Activated naive CD4-positive, alpha-beta T cell treated with anti-CD3 and anti-CD28 coated beads, Interleukin-2, amount 50 U/mL, for 24 hours (primary cell): ENCODE results near the gene SEC62.
A peak's percentile ranks its signal among the peaks of the same experiment; 100 is the strongest.

Experiments
- H3K27ac Mint-ChIP-seq: one replicate; pipeline ENCODE4 v1.8.0; 2021; ENCODE audit warnings: mild to moderate bottlenecking, mixed read lengths
- H3K27me3 Mint-ChIP-seq: one replicate; pipeline ENCODE4 v1.8.0; 2021; ENCODE audit warnings: mixed read lengths
- H3K36me3 Mint-ChIP-seq: one replicate; pipeline ENCODE4 v1.8.0; 2021; ENCODE audit warnings: mixed read lengths
- H3K4me1 Mint-ChIP-seq: one replicate; pipeline ENCODE4 v1.8.0; 2021; ENCODE audit warnings: mixed read lengths
- H3K4me3 Mint-ChIP-seq: one replicate; pipeline ENCODE4 v1.8.0; 2021; ENCODE audit warnings: mild to moderate bottlenecking, mixed read lengths
- H3K9me3 Mint-ChIP-seq: one replicate; pipeline ENCODE4 v1.8.0; 2021; ENCODE audit warnings: mixed read lengths

Gene SEC62

DNA sequence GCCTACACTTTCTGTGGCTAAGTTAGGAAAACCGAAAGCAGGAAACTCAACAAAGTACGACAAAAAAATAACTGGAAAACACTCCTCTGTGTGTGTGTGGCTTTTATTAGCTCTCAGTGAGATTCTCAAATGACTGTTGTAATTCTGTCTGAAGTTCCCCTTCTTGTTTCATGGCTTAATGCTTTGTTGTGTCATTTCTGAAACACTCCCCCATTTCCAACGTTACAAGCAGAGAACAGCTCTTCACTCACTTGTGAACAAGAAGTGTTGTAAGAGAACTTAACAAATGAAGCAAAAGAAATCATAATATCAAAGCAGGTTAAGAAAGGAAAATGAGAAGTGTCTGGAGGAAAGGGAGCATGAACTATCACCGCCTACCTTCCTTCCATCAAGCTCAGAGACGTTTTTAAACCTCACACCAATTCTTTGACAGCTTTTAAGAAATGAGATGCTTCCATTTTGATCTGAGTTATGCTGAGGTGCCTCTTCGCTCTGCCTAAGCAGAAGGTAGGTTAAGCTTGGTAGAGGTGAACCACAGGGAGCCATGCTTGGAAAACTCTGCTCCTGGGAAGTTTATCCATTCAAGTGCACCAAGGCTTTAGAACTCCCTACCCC is 12.4 kb upstream of the SEC62 start:
- Mint-ChIP-seq H3K9me3 (no peaks in the 10 kb centered on the region), H3K4me1 (no peaks in the 10 kb centered on the region), H3K27me3 (peaks cover under 1% of the 10 kb centered on the region), H3K4me3 (no peak overlapping the region), H3K27ac (no peak overlapping the region), H3K36me3 (no peaks in the 10 kb centered on the region)

GRCh38 chr3:169955406-169955805 is 11.2 kb upstream of the SEC62 start:
- Mint-ChIP-seq H3K4me3 (no peak overlapping the region), H3K9me3 (no peaks in the 10 kb centered on the region), H3K27ac (no peak overlapping the region), H3K36me3 (no peaks in the 10 kb centered on the region), H3K4me1 (no peaks in the 10 kb centered on the region), H3K27me3 (peaks cover 2% of the 10 kb centered on the region)

DNA sequence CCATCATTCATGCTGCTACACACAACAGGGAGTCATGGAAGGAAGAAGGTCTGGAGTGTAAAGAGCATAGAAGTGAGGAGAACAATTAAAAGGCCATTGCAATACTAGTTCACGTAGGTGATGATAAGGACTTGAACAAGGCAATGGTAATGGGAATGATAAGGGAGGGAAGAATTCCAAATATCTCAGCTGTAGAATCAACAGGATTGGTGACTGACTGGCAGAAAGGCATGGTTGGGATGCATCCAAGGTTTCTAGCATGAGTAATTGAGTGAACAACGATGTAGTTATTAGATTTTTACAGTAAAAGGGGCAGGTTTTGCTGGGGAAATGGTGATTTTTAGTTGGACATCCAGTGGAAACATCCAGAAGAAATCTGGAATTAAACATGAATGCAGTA is 2.4 kb upstream of the SEC62 start:
- Mint-ChIP-seq H3K9me3 (no peaks in the 10 kb centered on the region), H3K36me3 (peaks cover 4% of the 10 kb centered on the region), H3K4me1 (peaks cover 58% of the 10 kb centered on the region), H3K27me3 (peaks cover 2% of the 10 kb centered on the region), H3K4me3 (no peak overlapping the region), H3K27ac (peak overlapping the region; percentile 76)

DNA sequence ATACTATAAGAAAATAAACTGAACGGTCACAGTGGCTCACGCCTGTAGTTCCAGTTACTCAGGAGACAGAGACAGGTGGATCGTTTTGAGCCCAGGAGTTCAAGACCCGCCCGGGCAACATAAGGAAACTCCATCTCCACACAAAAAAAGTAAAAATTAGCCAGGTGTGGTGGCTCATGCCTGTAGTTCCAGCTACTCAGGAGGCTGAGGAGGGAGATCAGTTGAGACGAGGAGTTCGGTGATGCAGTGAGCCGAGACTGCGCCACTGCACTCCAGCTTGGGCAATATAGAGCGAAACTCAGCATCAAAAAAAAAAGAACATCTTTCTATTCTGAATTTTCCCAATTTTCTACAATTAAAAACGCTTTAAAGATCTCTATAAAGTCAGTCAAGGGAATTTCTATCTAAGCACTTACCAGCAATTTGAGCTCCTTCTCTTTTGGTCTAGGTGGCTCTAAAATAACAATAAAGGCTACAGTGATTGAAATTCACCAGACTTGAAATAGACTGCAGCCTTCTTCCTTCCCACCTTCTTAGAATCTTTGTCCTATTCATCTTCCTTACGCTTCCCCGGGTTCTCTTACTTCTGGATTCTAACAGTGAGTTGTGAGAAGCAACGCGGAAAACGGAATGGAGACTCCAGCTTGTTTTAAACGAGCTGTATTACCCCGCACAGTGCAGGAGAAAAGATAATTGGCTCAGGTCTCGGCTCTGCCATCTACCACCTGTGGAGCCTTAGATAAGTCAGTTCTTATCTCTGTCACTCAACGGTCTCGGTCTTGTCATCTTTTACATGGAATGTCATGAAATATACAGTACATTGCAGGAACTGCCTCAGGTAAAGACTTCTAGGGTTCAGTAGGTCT is 812 bp upstream of the SEC62 start:
- Mint-ChIP-seq H3K27ac (peak overlapping the region; percentile 99), H3K4me1 (peaks cover 73% of the 10 kb centered on the region), H3K9me3 (no peaks in the 10 kb centered on the region), H3K4me3 (peak overlapping the region; percentile 88), H3K27me3 (no peaks in the 10 kb centered on the region), H3K36me3 (peaks cover 6% of the 10 kb centered on the region)

GRCh38 chr3:169966951-169967915 is 626 bp downstream of the SEC62 start:
- peak overlapping the region; percentile 99 for H3K27ac Mint-ChIP-seq
- H3K4me3 Mint-ChIP-seq = peak overlapping the region; percentile 88
- no peaks in the 10 kb centered on the region for H3K9me3 Mint-ChIP-seq
- H3K27me3 Mint-ChIP-seq = no peaks in the 10 kb centered on the region
- H3K36me3 Mint-ChIP-seq = peaks cover 6% of the 10 kb centered on the region
- H3K4me1 Mint-ChIP-seq = peaks cover 78% of the 10 kb centered on the region

GRCh38 chr3:169968224-169968885 is 1.7 kb downstream of the SEC62 start:
- H3K9me3 Mint-ChIP-seq = no peaks in the 10 kb centered on the region
- no peaks in the 10 kb centered on the region for H3K27me3 Mint-ChIP-seq
- H3K4me3 Mint-ChIP-seq = peak overlapping the region; percentile 88
- peak overlapping the region; percentile 86 for H3K27ac Mint-ChIP-seq
- H3K36me3 Mint-ChIP-seq = peaks cover 7% of the 10 kb centered on the region
- H3K4me1 Mint-ChIP-seq = peaks cover 79% of the 10 kb centered on the region

- Mint-ChIP-seq H3K36me3 (peaks cover 10% of the 10 kb centered on the region), H3K4me3 (peak overlapping the region; percentile 88), H3K27ac (peak overlapping the region; percentile 86), H3K27me3 (no peaks in the 10 kb centered on the region), H3K4me1 (peaks cover 83% of the 10 kb centered on the region), H3K9me3 (no peaks in the 10 kb centered on the region)
Measured at GRCh38 chr3:169969174-169970095, 2.8 kb downstream of the SEC62 start.

GRCh38 chr3:169970847-169971246 is 4.2 kb downstream of the SEC62 start:
- H3K9me3 Mint-ChIP-seq = no peaks in the 10 kb centered on the region

GRCh38 chr3:169971522-169971921 is 4.9 kb downstream of the SEC62 start:
- no peak overlapping the region for H3K4me3 Mint-ChIP-seq
- H3K27ac Mint-ChIP-seq = peak overlapping the region; percentile 36
- H3K27me3 Mint-ChIP-seq = no peaks in the 10 kb centered on the region
- H3K4me1 Mint-ChIP-seq = peaks cover 73% of the 10 kb centered on the region
- peaks cover 10% of the 10 kb centered on the region for H3K36me3 Mint-ChIP-seq
- H3K9me3 Mint-ChIP-seq = no peaks in the 10 kb centered on the region

More at GRCh38 chr3:169970847-169971246, 4.2 kb downstream of the SEC62 start:
- H3K36me3 Mint-ChIP-seq = peaks cover 10% of the 10 kb centered on the region
- H3K4me3 Mint-ChIP-seq = no peak overlapping the region
- H3K27me3 Mint-ChIP-seq = no peaks in the 10 kb centered on the region
- H3K27ac Mint-ChIP-seq = no peak overlapping the region
- peaks cover 74% of the 10 kb centered on the region for H3K4me1 Mint-ChIP-seq

GRCh38 chr3:169980055-169980454 is 13.4 kb downstream of the SEC62 start:
- no peaks in the 10 kb centered on the region for H3K9me3 Mint-ChIP-seq
- H3K36me3 Mint-ChIP-seq = peaks cover 27% of the 10 kb centered on the region
- H3K4me3 Mint-ChIP-seq = no peak overlapping the region
- H3K27me3 Mint-ChIP-seq = no peaks in the 10 kb centered on the region
- peaks cover 19% of the 10 kb centered on the region for H3K4me1 Mint-ChIP-seq
- H3K27ac Mint-ChIP-seq = peak overlapping the region; percentile 31

- Mint-ChIP-seq H3K4me3 (no peak overlapping the region), H3K4me1 (peaks cover 14% of the 10 kb centered on the region), H3K9me3 (no peaks in the 10 kb centered on the region), H3K27me3 (no peaks in the 10 kb centered on the region), H3K27ac (no peak overlapping the region), H3K36me3 (peaks cover 27% of the 10 kb centered on the region)
Measured at GRCh38 chr3:169984292-169984691, 17.7 kb downstream of the SEC62 start.

DNA sequence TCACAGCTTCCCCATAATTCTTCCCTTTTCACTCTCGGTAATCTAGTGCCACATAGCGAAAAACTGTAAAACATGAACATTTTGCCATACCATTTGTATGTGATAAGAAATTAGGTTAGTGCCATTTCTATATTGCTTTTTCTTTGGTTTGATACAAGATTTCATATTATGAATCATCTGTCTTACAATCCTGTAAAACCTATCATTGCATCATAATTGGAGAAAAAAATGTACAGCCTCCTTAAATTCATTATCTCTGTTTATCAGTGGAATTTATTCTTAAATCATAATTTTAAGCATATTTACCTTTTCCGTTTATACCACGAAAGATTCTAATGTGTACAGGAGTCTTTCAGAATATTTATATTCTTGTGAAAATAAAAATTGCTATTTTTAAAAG is 23.8 kb downstream of the SEC62 start:
- H3K27ac Mint-ChIP-seq = no peak overlapping the region
- H3K27me3 Mint-ChIP-seq = no peaks in the 10 kb centered on the region
- peaks cover 6% of the 10 kb centered on the region for H3K4me1 Mint-ChIP-seq
- peaks cover 9% of the 10 kb centered on the region for H3K36me3 Mint-ChIP-seq
- no peaks in the 10 kb centered on the region for H3K9me3 Mint-ChIP-seq
- no peak overlapping the region for H3K4me3 Mint-ChIP-seq

DNA sequence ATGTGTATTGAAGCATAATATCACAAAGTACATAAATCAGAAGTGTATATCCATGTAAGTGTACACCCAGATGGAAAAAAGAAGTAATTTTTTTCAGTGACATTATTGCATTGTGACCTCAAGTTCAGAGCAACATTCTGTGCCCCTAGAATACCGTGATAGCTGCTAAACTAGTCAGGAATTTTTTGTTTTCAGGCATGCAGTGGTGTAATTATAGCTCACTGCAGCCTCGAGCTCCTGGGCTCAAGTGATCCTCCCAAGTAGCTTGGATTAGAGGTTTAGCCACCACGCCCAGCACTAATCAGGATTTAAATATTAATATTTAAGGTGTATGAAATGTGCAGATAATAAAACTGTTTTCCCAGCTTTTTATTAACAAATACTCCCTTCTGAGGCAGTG is 25.5 kb downstream of the SEC62 start:
- no peak overlapping the region for H3K4me3 Mint-ChIP-seq
- no peak overlapping the region for H3K27ac Mint-ChIP-seq
- no peaks in the 10 kb centered on the region for H3K27me3 Mint-ChIP-seq
- H3K9me3 Mint-ChIP-seq = no peaks in the 10 kb centered on the region
- H3K36me3 Mint-ChIP-seq = peaks cover 8% of the 10 kb centered on the region
- peaks cover 6% of the 10 kb centered on the region for H3K4me1 Mint-ChIP-seq

- H3K27ac Mint-ChIP-seq = peak overlapping the region; percentile 73
- no peaks in the 10 kb centered on the region for H3K27me3 Mint-ChIP-seq
- peaks cover 8% of the 10 kb centered on the region for H3K36me3 Mint-ChIP-seq
Measured at GRCh38 chr3:169992781-169993180, 26.2 kb downstream of the SEC62 start.

More at GRCh38 chr3:169992781-169993180, 26.2 kb downstream of the SEC62 start:
- Mint-ChIP-seq H3K9me3 (no peaks in the 10 kb centered on the region), H3K4me3 (no peak overlapping the region), H3K4me1 (peaks cover 6% of the 10 kb centered on the region)
